Keratinocyte (primary cell): ENCODE results near the gene CPPED1. TPM values are rescaled to one million over a fixed set of nuclear protein-coding genes. Genes with fewer than 3 reads are reported as not detected.

Source experiments
- DNase-seq: peaks from one replicate; pipeline ENCODE4 v3.0.0-alpha.2; 2011; ENCODE audit warnings: low read depth, missing footprints, low spot score
- FAIRE-seq: peaks from 2 replicates; lab custom pipeline; 2011; peaks lifted over from hg19 to GRCh38; lab: Jason Lieb, UNC
- H2AFZ ChIP-seq: 2 replicates; pipeline ENCODE4 v1.6.0; 2012; ENCODE audit warnings: low read length, control low read depth, inconsistent platforms; ENCODE audit not compliant: control insufficient read depth
- H3K27ac ChIP-seq: 2 replicates; pipeline ENCODE4 v1.5.1; 2011; ENCODE audit warnings: low read length; ENCODE audit not compliant: control insufficient read depth, insufficient read depth
- H3K27me3 ChIP-seq: 3 replicates; pipeline ENCODE4 v1.6.0; 2011; ENCODE audit warnings: low read length; ENCODE audit not compliant: control insufficient read depth, insufficient read depth; ENCODE audit errors: extremely low read depth
- H3K36me3 ChIP-seq, 2 experiments: 2 replicates in 1 of 2; 3 replicates in 1 of 2; pipeline ENCODE4 v1.5.1; 2011; ENCODE audit warnings: low read length in 2 of 2, mild to moderate bottlenecking in 1 of 2; ENCODE audit not compliant: control insufficient read depth in 2 of 2, insufficient read depth in 2 of 2; ENCODE audit errors: extremely low read depth in 1 of 2
- H3K4me1 ChIP-seq: 3 replicates; pipeline ENCODE4 v1.5.1; 2011; ENCODE audit warnings: low read length; ENCODE audit not compliant: control insufficient read depth, insufficient read depth; ENCODE audit errors: extremely low read depth
- H3K4me2 ChIP-seq: 3 replicates; pipeline ENCODE4 v1.6.0; 2011; ENCODE audit warnings: low read depth, low read length; ENCODE audit not compliant: control insufficient read depth, insufficient read depth; ENCODE audit errors: extremely low read depth
- H3K4me3 ChIP-seq, 3 experiments: fragments of 200-600 bp in 1 of 3; sonication (generic) in 1 of 3; 2 replicates in 2 of 3; 3 replicates in 1 of 3; pipeline ENCODE4 v1.5.1; 2011 to 2016; ENCODE audit warnings: low read length in 3 of 3, mild to moderate bottlenecking in 3 of 3, control low read depth in 2 of 3, inconsistent platforms in 1 of 3, low read depth in 1 of 3, mixed read lengths in 1 of 3, mixed run types in 1 of 3, moderate library complexity in 1 of 3; ENCODE audit not compliant: control insufficient read depth in 2 of 3, insufficient read depth in 2 of 3; ENCODE audit errors: extremely low read depth in 1 of 3
- H3K79me2 ChIP-seq: 2 replicates; pipeline ENCODE4 v1.6.0; 2012; ENCODE audit warnings: low read length; ENCODE audit not compliant: control insufficient read depth, insufficient read depth
- H3K9ac ChIP-seq: 3 replicates; pipeline ENCODE4 v1.6.0; 2011; ENCODE audit warnings: low read length; ENCODE audit not compliant: control insufficient read depth, insufficient read depth; ENCODE audit errors: extremely low read depth
- H3K9me1 ChIP-seq: 3 replicates; pipeline ENCODE4 v1.6.0; 2011; ENCODE audit warnings: low read length; ENCODE audit not compliant: control insufficient read depth, insufficient read depth; ENCODE audit errors: extremely low read depth
- H3K9me3 ChIP-seq: 2 replicates; pipeline ENCODE4 v1.5.1; 2012; ENCODE audit warnings: low read depth, low read length; ENCODE audit not compliant: control insufficient read depth
- H4K20me1 ChIP-seq: 3 replicates; pipeline ENCODE4 v1.6.0; 2011; ENCODE audit warnings: low read length; ENCODE audit not compliant: control insufficient read depth, insufficient read depth; ENCODE audit errors: extremely low read depth
- CTCF ChIP-seq, 3 experiments: IDR thresholded peaks in 1 of 3; conservative IDR thresholded peaks in 1 of 3; optimal IDR thresholded peaks in 1 of 3; 2 replicates in 2 of 3; 3 replicates in 1 of 3; pipeline versions ENCODE3 to v1.5.1; 2011; ENCODE audit warnings: low read length in 3 of 3, mild to moderate bottlenecking in 3 of 3, moderate library complexity in 2 of 3, control low read depth in 1 of 3, inconsistent platforms in 1 of 3; ENCODE audit not compliant: insufficient read depth in 2 of 3; ENCODE audit errors: extremely low read depth in 1 of 3
- EZH2 ChIP-seq: IDR thresholded peaks from one replicate; pipeline ENCODE4 v1.6.1; 2012; ENCODE audit warnings: inconsistent platforms, mild to moderate bottlenecking, low read length, moderate library complexity
- dilution Hi-C: fragments of 300-500 bp; cut with MboI; formaldehyde crosslinking; loops from one replicate; pipeline ENCODE4 v1.7.0; 2020; ENCODE audit warnings: low sequenced_read_pairs; ENCODE audit not compliant: extremely low pct_ligation_motif_present
- polyA plus RNA-seq, 5 experiments: library from polyadenylated mRNA; depleted of rRNA in 3 of 5; stranded (reverse) in 3 of 5; stranded (forward) in 1 of 5; unstranded in 1 of 5; fragments of >200 nt; gene quantifications; 1 replicate in 1 of 5; 2 replicates in 3 of 5; 3 replicates in 1 of 5; pipeline versions ENCODE4 v1.2.1 to v1.2.3, GENCODE V29; 2011 to 2012; ENCODE audit warnings: missing spikeins in 2 of 5, low read depth in 1 of 5, low replicate concordance in 1 of 5

CPPED1 gene
- polyA plus RNA-seq, 1 donor (not counting 4 experiments of a cell fraction or from before 2014, with no cell fraction given) = 14.4 TPM

GRCh38 chr16:12675852-12676251 is 127.8 kb downstream of the CPPED1 start:
- no peak for FAIRE-seq
- Histone ChIP-seq H3K4me3 (no peak overlapping the region), H3K9ac (no peak overlapping the region), H3K36me3 (no peaks in the 10 kb centered on the region), H3K4me2 (no peak overlapping the region), H3K9me3 (no peaks in the 10 kb centered on the region), H3K27me3 (no peaks in the 10 kb centered on the region), H4K20me1 (no peaks in the 10 kb centered on the region), H3K4me1 (no peaks in the 10 kb centered on the region), H3K79me2 (no peaks in the 10 kb centered on the region), H3K9me1 (no peaks in the 10 kb centered on the region), H3K27ac (no peak overlapping the region), H2AFZ (no peak overlapping the region)
- no peak for DNase-seq
- TF ChIP-seq EZH2 = no peak
- TF ChIP-seq CTCF (optimal IDR thresholded peaks at IDR 0.05 in 1 of 3, IDR thresholded peaks at IDR 0.05 in 1 of 3, conservative IDR thresholded peaks at IDR 0.05 in 1 of 3; ENCODE audit: extremely low read depth in 1 of 3, insufficient read depth in 2 of 3, low read length in 3 of 3) = no peak
- dilution Hi-C loops = no loop called here

- no peaks in the 10 kb centered on the region for H3K9me3 ChIP-seq
- H3K9ac ChIP-seq = no peak overlapping the region
- H3K4me3 ChIP-seq = no peak overlapping the region
- H3K79me2 ChIP-seq = no peaks in the 10 kb centered on the region
- H3K4me2 ChIP-seq = no peak overlapping the region
- dilution Hi-C loops = no loop called here
- H2AFZ ChIP-seq = no peak overlapping the region
- H4K20me1 ChIP-seq = no peaks in the 10 kb centered on the region
- FAIRE-seq (no peak), DNase-seq (no peak)
- no peak for TF ChIP-seq CTCF (optimal IDR thresholded peaks at IDR 0.05 in 1 of 3, IDR thresholded peaks at IDR 0.05 in 1 of 3, conservative IDR thresholded peaks at IDR 0.05 in 1 of 3; ENCODE audit: extremely low read depth in 1 of 3, insufficient read depth in 2 of 3, low read length in 3 of 3)
- no peak for TF ChIP-seq EZH2
- H3K27ac ChIP-seq = no peak overlapping the region
- H3K9me1 ChIP-seq = no peaks in the 10 kb centered on the region
- H3K4me1 ChIP-seq = no peaks in the 10 kb centered on the region
- H3K27me3 ChIP-seq = no peaks in the 10 kb centered on the region
- H3K36me3 ChIP-seq = no peaks in the 10 kb centered on the region
These were observed 128.6 kb downstream of the CPPED1 start for GRCh38 chr16:12675046-12675445.
